ENCODE data around the gene ARHGEF2.

The ARHGEF2 gene

GRCh38 chr1:155975375-155976061, 2.8 kb downstream of the ARHGEF2 start:
- no peak for TF ChIP-seq CTCF (IDR thresholded peaks at IDR 0.05; ENCODE audit: insufficient read depth, missing control alignments)
- DNase-seq (ENCODE audit: insufficient read length, low spot score): no peak
- FAIRE-seq: no peak

- no peak for TF ChIP-seq CTCF (IDR thresholded peaks at IDR 0.05; ENCODE audit: insufficient read depth, missing control alignments)
- DNase-seq (ENCODE audit: insufficient read length, low spot score): no peak
- no peak for FAIRE-seq
Observed at GRCh38 chr1:155974208-155975115, 3.9 kb downstream of the ARHGEF2 start.

GRCh38 chr1:155973723-155974122, 4.6 kb downstream of the ARHGEF2 start:
- no peak for FAIRE-seq
- no peak for DNase-seq (ENCODE audit: insufficient read length, low spot score)
- no peak for TF ChIP-seq CTCF (IDR thresholded peaks at IDR 0.05; ENCODE audit: insufficient read depth, missing control alignments)

- no peak for FAIRE-seq
- DNase-seq (ENCODE audit: insufficient read length, low spot score): no peak
- TF ChIP-seq CTCF (IDR thresholded peaks at IDR 0.05; ENCODE audit: insufficient read depth, missing control alignments): no peak
Observed at GRCh38 chr1:155971910-155972809, 6.2 kb downstream of the ARHGEF2 start.

- no peak for FAIRE-seq
- no peak for TF ChIP-seq CTCF (IDR thresholded peaks at IDR 0.05; ENCODE audit: insufficient read depth, missing control alignments)
- no peak for DNase-seq (ENCODE audit: insufficient read length, low spot score)
Observed at GRCh38 chr1:155970531-155971167, 7.7 kb downstream of the ARHGEF2 start.

GRCh38 chr1:155969377-155969791, 9.0 kb downstream of the ARHGEF2 start:
- FAIRE-seq (no peak), DNase-seq (ENCODE audit: insufficient read length, low spot score) (no peak)
- TF ChIP-seq CTCF (IDR thresholded peaks at IDR 0.05; ENCODE audit: insufficient read depth, missing control alignments): no peak

Measured in D721Med (cell line).